Stimulated activated CD4-positive, alpha-beta T cell treated with anti-CD3 and anti-CD28 coated beads, Interleukin-2, amount 100 ng/mL, for 24 hours (primary cell): ENCODE results near the gene TEX30.

Experiments
- DNase-seq, 2 donors: peaks; one replicate each; pipeline ENCODE4 v3.0.0-alpha.2; 2020

TEX30 gene

DNA sequence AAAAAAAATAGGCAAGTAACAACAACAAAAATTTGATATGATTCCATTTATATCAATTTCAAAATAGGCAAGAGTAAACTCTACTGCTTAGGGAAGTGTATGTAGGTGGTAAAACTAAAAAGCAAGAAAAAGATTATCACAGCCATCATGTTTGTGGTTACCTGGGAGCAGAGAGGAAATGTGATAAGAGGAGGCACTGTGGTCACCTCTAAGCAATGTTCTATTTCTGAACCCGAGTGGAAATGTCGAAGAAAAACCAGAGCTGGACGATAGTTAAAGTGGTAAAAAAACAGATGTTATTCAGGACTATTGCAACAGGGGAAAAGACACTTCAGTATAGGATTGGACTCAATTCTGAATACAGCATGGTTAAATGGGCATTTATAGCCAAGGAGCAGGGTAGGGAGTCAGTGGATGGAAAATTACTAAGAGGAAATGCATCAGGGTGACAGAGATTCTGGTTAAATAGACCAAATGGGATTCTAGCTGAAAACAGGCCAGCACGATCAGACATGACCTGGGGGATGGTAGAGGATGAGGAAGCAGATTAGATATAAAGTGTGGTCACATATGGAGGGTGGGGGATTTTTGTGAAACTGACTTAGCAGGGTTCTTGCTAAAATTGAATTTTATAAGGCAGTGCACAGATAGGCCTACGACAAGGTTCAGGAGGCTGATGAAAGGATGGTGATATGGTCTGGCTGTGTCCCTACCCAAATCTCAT, 6.0 kb upstream of the TEX30 start:
- DNase-seq, result peak; percentile 22 to 27

DNA sequence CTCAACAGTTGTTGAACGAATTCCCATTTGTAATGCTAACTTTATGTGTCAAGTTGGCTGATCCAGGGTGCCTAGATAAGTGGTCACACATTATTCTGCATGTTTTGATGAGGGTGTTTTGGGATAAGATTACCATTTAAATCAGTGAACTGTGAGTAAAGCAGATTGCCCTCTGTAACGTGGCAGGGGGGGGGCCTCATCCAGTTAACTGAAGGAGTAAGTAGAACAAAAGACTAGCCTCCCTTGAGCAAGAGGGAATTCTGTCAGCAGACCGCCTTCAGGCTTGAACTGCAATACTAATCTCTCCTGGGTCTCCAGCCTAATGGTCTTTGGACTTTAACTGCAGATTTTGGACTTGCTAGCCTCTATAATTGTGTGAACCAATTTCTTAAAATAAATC, 4.2 kb upstream of the TEX30 start:
- DNase-seq, result no peak

DNA sequence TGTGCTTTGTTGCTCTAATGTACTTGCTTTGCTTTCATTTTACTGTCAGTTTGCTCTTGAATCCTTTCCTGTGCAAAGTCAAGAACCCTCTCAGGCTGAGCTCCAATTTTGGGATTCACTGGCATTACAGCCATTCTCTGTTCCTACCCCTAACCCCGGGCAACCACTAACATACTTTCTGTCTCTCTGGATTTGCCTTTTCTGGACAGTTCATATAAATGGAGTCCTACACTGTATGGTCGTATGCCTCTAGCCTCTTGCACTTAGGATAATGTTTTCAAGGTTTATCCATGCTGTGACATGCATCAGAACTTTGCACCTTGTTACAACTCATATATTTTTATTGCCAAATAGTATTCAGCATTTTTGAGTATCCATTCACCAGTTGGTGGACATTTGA, 2.7 kb upstream of the TEX30 start:
- no peak for DNase-seq

DNA sequence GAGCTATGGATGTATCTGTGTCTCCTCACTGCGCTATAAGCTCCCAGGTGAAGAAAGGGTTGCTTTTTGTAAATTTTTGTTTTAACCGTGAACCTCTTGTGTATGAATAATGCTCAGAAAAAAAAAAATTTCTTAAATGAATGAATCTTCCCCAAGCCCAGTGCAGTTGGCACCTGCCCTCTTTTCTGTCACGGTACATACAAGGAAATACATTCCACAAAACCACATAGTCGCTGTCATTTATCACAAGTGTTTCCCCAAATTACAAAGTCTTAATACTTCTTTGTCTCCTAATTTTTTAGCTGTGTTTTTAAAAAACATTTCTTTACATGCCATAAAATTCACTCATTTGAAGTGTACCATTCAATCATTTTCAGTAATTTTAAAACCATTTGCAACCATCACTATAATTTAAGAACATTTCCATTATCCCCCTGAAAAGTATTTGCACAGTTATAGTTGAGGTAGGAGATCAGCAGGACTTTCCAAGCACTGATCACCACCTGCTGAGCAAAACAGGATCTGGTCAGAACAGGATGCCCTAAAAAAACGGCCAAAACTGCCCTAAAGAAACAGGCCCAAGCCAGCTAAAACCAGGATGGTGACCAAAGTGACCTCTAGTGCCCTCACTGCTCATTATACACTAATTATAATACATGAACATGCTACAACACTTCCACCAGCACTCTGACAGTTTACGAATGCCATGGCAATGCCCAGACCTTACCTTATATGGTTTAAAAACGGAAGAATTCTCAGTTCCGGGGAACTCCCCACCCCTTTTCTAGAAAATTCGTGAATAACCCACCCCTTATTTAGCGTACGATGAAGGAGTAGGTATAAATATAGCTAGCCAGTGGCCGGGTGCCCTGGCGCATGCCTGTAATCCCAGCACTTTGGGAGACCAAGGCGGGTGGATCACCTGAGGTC, 1.3 kb upstream of the TEX30 start:
- no peak for DNase-seq

DNA sequence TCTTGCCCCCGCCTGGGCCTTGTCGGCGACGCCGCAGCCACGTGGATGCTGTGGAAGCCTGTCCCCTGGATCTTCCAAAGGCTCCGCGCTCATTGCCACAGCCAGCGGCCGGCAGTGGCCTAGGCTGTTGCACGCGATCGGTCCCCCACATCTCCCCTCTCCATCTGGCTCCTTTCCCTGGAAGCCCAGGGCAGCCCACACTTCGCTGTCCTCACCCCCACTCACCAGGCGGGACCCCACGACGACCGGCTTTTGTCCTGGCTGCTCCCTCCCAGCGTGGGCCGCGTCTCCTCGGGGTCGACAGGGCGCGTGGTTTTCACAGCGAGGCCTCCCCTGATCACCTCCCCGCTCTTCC, 605 bp upstream of the TEX30 start:
- DNase-seq, result no peak

DNA sequence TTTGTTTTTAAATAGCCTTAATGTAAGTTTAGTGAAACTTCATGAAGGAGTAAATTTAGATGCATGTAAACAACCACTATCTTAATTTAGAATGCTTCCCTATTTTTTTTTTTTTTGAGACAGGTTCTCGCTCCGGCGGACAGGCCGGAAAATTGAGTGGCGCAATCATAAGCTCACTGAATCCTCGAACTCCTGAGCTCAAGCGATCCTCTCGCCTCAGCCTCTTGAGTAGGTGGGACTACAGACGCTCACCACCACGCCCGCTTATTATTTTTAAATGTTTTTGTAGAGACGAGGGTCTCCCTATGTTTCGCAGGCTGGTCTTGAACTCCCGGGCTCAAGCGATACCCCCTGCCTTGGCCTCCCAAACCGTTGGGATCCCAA, 1.6 kb downstream of the TEX30 start:
- DNase-seq, result no peak

DNA sequence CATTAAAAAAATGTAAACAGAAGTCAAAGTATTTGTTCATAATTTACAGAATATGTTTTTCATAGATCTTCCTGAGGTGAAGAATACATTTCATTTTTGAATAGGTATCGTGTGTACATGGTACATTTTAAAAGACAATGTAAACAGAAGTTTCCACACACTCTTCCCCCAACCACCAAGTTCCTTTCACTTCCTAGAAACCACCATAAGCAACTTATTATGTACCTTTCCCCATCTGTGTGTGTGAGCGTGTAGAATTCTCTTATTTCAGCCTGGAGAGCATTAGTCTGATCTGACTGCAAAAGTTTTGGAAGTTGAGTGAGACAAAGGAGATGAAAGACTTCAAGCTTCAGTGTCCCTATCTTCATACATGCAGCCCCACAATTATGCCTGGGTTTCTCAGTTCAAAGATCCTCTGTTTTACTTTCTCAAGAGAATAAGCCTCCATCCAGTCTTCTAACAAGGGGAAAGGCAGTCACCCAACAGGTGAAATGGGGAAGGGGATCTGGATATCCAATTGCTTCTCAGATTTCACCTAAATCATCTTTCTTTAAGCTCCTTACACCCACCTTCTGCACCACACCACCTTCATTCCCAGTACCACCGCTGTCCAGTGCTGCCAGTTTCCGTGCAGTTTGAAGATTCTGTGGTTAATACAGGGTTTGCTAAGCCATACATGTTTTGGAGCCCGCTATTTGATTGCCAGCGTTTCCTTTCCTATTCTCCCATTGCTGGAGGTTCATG, 2.1 kb downstream of the TEX30 start:
- DNase-seq, result no peak

DNA sequence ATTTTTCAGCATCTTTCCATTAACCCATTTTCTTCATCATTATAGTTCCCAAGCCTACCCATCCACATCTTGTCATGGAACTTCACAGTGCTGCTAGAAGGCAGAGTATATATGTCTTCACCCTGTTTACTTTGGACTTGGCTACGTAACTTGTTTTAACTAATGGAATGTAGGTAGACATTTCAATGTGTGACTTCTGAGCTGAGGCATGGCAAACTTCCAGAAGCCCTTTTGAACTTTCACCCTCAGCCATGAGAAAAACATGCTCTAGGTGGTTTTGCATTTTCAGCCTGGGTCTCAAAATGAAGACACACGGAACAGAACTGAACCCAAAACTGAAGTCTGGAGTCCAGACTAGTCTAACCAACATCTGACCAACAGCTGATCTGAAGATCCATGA, 3.2 kb downstream of the TEX30 start:
- DNase-seq, result no peak

DNA sequence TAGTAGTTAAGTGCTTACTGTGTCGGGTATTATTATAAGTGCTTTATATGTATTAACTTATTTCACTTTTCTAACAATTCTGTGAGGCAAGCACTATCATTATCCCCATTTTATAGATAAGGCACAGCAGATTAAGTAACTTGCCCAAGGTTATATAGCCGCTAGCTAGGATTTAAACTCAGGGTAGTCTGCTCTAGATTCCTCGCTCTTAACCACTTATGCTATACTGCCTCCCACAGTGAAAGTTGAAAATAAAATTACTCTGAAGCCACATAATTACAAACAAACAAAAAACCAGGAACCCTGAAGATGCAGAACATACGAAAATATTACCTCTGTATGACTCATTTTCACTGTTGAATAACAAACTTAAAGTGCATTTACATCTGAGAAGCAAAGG, 3.9 kb downstream of the TEX30 start:
- no peak for DNase-seq

DNA sequence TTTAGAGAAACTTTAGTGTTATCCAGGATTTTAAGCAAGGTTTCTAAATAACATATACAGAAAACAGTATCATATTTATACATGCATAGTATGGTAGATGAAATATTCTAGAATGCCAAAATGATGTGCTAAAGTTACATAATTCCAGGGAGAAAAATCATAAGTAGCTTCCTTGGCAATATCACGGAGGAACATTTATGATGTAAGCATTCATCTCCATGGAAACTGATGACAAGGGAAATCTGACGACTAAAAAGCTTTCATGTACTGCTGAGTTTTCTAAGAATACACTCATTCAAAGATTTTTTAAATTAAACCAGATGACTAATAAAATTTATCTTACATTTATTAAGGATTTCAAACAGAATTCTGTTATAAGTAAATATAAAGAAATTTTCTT, 4.7 kb downstream of the TEX30 start:
- DNase-seq, result no peak

DNA sequence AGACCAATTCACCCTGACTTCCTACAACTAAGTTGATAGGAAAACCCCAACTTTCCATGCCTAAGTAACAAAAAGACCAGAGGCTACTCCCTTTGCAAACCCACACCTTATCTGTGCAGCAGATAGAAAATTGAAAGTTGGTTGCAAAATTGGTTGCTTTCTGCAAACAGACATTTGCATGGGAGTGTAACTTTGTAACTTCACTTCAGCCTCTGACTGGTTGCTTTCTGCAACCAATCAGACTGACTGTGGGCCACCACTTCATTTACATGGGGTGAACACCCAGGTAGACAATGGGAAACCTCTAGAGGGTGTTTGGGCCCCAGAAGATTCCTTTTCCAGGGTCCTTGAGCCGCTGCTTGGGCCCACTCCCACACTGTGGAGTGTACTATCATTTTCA, 9.8 kb downstream of the TEX30 start:
- no peak for DNase-seq

DNA sequence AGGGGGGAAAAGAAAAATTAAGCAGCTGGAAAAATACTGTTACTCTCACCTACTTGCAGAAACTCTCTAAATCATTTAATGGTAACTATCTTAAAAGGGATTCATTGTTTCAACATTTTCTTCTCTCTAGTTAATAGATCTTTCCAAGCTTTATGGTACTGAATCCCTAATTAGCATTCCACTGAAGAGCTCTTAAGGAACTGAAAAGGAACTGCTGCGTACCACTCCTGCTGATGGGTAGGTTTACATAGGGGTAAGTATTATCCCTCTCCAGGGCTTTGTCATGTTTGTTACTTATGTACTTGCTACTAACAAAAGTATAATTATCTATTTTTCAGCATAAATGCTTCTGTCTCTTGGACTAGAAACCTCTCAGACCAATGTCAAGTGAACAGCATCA, 12.5 kb downstream of the TEX30 start:
- DNase-seq, result no peak

DNA sequence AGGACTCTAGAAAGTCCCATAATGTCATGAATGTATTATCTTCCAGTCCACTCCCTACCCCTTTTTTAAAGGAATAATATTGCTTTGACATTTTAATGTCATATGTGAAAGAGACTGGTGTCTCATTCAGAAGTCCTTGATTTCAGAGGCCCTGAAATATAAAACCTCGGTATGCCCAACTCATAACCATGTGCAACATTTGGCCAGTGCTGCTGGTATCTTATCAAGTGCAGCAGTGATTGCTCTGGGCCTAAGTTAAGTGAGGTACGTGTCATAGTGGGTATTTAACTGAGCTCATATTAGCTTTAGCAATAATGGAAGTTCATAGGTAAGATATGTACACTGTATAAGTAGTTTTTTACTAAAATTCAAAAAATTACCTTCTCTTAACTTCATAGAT, 14.7 kb downstream of the TEX30 start:
- no peak for DNase-seq

DNA sequence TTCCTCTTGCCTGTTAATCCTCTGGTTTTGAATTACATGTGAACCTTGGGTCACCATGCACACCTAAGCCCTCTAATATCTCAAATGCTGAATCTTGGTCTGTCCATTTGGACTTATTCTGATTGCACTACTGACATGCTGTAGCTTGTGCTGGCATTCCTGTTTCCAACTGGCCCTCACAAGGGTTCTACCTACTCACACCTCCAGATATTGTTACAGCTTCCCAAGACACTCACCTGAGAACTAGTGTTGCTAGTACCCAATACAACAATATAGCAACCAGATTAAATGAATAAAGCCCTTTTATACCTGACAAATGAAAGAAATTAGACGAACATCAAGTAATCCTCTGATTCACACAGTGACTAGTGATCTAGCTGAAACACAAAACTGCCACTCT, 16.6 kb downstream of the TEX30 start:
- DNase-seq, result no peak

DNA sequence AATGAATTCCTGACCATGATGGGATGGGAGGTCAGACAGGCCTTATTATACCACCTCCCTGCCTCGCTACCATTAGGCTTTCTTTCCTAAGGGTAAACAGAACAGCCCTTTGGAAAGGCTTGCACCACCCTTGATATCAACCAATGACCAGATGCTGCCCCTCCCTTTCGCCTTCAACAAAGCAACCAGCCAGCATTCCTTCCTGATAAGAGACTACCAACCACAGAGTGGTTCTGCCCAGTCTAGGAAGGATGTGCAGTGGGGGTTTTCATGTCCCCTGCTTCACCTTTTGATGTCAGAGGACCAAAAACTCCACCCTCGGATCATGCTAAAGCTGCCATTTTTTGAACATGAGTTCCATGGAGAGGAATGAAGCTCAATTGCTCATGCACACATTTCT, 21.7 kb downstream of the TEX30 start:
- DNase-seq, result no peak

DNA sequence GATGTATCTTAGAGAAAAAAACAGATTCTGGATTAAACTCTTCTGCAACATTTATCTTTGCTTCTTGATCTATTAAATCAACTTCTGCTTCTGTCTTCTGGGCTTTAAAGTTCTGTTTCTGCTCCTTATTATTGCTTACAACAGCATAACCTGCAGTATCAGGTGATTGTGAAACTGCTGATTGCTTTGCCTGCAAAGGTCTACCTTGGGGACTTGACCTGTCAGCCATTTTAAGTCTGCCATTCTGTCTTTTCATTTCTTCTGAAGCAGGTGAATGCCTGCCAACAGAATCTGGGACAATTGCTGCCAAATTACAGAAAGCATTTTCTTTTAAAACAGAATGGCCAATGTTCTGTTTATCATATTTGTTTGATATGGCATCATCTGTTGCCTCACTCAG, 31.1 kb downstream of the TEX30 start:
- no peak for DNase-seq

DNA sequence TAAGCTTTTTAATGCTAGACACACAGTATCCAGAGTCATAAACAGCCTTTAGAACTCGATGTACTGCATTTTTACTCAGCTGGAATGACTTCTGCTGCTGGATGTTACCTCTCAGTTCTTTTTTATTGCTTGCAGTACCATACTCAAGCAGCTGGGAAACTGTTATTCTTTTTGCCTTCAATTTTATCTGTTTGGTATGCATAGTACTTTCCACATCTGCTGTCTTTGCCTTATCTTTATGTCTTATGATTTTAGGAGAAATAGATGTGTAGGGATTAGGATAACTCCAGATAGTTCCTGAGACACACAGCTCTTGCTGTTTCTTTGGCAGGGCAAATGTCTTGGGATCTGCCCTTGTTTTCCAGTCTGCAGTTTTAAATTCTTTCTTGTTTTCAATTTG, 31.5 kb downstream of the TEX30 start:
- no peak for DNase-seq

DNA sequence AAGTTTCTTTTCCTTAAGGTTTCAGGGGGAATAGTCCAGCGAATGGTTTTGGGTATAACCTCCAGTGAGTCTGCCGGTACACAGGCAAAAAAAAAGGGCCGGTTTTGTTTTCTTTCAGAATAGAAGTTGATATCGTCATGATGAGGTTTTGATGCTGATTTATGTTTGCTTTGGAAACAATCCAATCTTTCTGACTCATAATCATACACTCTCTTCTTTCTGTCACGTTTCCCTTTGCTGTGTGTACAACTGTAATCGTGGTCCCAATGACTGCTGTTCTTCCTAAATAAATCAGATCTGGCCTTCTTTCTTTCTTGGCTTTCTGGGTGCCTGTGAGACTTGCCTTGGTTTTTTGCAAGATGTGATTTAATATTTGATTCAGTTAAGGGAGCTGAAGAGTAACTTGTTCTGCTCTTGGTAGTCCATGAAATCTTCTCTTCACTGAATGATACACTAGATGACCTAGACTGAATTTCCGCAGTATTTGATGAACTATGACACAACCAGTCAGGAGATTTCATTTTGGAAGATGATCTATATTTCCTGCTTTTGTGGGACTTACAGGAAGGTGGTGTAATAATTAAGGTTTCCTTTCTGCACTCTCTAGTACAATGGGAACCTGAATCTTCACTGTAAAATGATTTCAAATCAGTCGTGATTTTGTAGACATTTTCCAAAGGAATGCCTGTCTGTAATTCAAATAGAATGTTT, 43.9 kb downstream of the TEX30 start:
- DNase-seq, result no peak

DNA sequence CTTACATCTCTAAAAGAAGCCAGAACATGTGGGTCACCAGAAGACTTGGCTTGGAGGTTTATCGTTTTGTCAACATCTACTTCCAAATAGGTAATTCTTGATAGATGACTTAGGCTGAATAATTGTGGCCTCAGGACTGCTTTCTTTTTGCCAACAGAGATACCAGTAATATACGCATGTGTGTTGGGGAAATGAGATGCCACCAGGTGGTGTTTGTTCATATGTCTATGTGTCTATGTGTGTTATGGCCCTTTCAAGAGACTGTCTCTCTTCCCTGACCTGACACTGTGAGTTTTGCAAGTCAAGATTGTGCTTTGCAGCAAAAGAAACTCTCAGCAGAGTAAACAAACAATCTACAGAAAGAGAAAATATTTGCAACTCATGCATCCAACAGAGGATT, 47.2 kb downstream of the TEX30 start:
- DNase-seq, result no peak

DNA sequence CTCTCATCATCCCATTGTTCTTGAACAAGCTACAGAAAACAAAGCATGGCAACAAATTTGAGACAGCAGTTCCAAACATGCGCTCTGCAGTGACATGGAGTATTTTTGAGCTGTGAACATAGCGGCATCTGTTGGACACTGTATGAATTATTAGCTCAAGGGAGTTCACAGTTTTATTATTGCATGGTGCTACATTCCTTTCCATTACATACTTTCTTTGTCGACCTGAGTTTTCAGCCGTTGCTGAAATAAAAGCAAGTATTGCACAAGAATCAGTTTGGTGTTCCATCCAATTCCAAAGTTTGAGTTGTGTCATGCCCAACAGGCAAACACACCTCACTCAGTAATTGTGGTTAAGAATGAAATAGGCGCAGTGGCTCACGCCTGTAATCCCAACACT, 48.7 kb downstream of the TEX30 start:
- DNase-seq, result no peak

DNA sequence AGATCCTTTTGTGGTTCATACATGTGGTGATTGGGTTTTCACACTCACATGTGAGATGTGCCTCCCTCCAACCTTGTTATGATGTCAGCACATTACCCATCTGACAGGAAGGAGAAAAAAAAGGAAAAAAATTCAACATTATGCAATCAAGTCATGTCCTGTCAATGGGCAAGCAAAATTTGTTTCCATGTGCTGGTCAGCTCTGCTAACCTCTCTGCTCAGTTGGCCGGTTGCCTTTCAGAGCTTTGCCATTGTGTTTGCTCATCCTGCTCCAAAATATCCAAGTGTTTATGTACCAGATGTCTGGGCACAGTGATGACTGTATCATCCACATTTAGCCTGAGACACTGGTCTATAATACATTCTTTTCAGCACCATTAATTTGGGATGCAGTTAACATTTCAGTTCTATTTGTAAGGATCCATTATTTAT, 51.8 kb downstream of the TEX30 start:
- no peak for DNase-seq

DNA sequence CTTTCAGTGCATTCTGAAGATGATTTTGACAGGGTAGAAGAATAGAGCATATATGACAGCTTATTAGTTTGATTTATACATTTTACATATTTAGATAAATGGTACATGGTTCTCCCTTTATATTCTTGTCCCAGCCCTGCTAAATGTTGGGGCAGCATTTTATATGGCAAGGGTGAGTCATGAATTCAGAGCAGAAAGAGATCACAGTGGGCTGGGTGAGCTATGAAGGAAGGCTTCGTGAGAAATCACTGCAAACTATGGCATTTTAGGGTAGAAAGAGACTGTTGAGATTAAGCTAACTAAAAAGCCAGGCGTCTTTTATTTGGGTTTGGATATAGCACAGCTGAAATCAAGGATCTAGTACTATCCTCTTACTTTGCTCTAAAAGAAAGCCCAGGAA, 54.8 kb downstream of the TEX30 start:
- DNase-seq, result no peak
